Activated CD8-positive, alpha-beta memory T cell treated with anti-CD3 and anti-CD28 coated beads, Interleukin-2, amount 10 ng/mL, durations not matched to agents 7 days and 5 days (primary cell): ENCODE data around the gene SNAPIN. TPM values are rescaled to one million over a fixed set of nuclear protein-coding genes. Genes with fewer than 3 reads are reported as not detected.

Experiments used
- ATAC-seq: fragments of 150-1000 bp; cut with Tn5 transposase; one replicate; pipeline ENCODE4 v1.10.0; 2021; ENCODE audit warnings: moderate library complexity
- CTCF ChIA-PET: fragments of 350-600 bp; sonication (Branson Sonifier 250); formaldehyde crosslinking; loops from one replicate; lab custom pipeline; 2021; ENCODE audit warnings: antibody characterized with exemption; lab: Charles Lee
- DNase-seq: peaks from one replicate; pipeline ENCODE4 v3.0.0-alpha.2; 2020
- H3K27ac Mint-ChIP-seq: one replicate; pipeline ENCODE4 v1.8.0; 2021; ENCODE audit warnings: mild to moderate bottlenecking, mixed read lengths
- H3K27me3 Mint-ChIP-seq: one replicate; pipeline ENCODE4 v1.8.0; 2021; ENCODE audit warnings: mixed read lengths
- H3K36me3 Mint-ChIP-seq: one replicate; pipeline ENCODE4 v1.8.0; 2021; ENCODE audit warnings: mild to moderate bottlenecking, mixed read lengths
- H3K4me1 Mint-ChIP-seq: one replicate; pipeline ENCODE4 v1.8.0; 2021; ENCODE audit warnings: mixed read lengths
- H3K4me3 Mint-ChIP-seq: one replicate; pipeline ENCODE4 v1.8.0; 2021; ENCODE audit warnings: mild to moderate bottlenecking, moderate library complexity, mixed read lengths
- H3K9me3 Mint-ChIP-seq: one replicate; pipeline ENCODE4 v1.8.0; 2022; ENCODE audit warnings: low read depth, mixed read lengths
- total RNA-seq, 2 experiments: library from RNA; stranded (reverse); gene quantifications; one replicate each; pipeline ENCODE4 v1.2.3, GENCODE V29; 2021

The SNAPIN gene
- total RNA-seq, 2 experiments from 2014 or later: 30.7 to 34.2 TPM

GRCh38 chr1:153678519-153679336, 20.2 kb downstream of the SNAPIN start, which contains the start of gene NPR1:
TSS of gene NPR1 (plus strand) at chr1:153678688. CDS start at chr1:153679109, 421 bp downstream.
- peaks cover 19% of the 10 kb centered on the region for H3K4me1 Mint-ChIP-seq
- DNase-seq (peak; percentile 50), ATAC-seq (peak; percentile 54)
- CTCF ChIA-PET: interaction anchor here (0.5 to 4.4 kb wide), 14 partner anchors 9 to 1365 kb away, joined by 3 to 26 read pairs (median 4); partner anchors contain the start of genes RAB13, SLC27A3, SLC39A1 and SNAPIN
- no peaks in the 10 kb centered on the region for H3K36me3 Mint-ChIP-seq
- H3K27me3 Mint-ChIP-seq: peaks cover 62% of the 10 kb centered on the region
- no peaks in the 10 kb centered on the region for H3K9me3 Mint-ChIP-seq
- H3K27ac Mint-ChIP-seq: peak within 1 kb of the TSS; percentile 17
- peak within 1 kb of the TSS; percentile 72 for H3K4me3 Mint-ChIP-seq

GRCh38 chr1:153679337-153680119, 21.0 kb downstream of the SNAPIN start:
- Mint-ChIP-seq H3K36me3 (no peaks in the 10 kb centered on the region), H3K4me3 (peak overlapping the region; percentile 64), H3K9me3 (no peaks in the 10 kb centered on the region), H3K27me3 (peaks cover 65% of the 10 kb centered on the region), H3K4me1 (peaks cover 19% of the 10 kb centered on the region), H3K27ac (no peak overlapping the region)
- ATAC-seq: peak; percentile 68
- CTCF ChIA-PET: interaction anchor here (0.8 to 4.4 kb wide), 12 partner anchors 12 to 320 kb away, joined by 3 to 26 read pairs (median 3); partner anchors contain the start of genes RAB13 and SLC39A1
- DNase-seq: no peak

DNA sequence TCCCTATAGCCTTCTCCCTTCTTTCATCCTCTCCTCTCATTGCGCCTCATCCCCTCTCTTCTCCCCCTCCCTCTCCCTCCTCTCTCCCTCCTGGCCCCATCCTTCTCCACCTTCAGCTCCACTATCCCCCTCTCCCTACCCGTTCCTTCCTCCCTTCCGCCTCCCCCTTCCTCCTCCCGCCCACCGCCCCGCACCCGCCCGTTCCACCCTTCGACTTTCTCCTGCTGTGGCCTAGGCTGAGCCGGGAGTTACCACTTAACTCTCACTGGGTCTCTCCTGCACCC, 21.6 kb downstream of the SNAPIN start:
- Mint-ChIP-seq H3K27ac (no peak overlapping the region), H3K9me3 (no peaks in the 10 kb centered on the region), H3K27me3 (peaks cover 70% of the 10 kb centered on the region), H3K4me3 (peak overlapping the region; percentile 64), H3K36me3 (no peaks in the 10 kb centered on the region), H3K4me1 (peaks cover 19% of the 10 kb centered on the region)
- DNase-seq (no peak), ATAC-seq (no peak)
- CTCF ChIA-PET: interaction anchor here (0.8 to 1.1 kb wide), 5 partner anchors 13 to 319 kb away, joined by 3 to 6 read pairs (median 3); no protein-coding TSS in a partner anchor

GRCh38 chr1:153682730-153683129, 24.2 kb downstream of the SNAPIN start:
- H3K9me3 Mint-ChIP-seq: no peaks in the 10 kb centered on the region
- DNase-seq (no peak), ATAC-seq (no peak)
- CTCF ChIA-PET: no interaction called here
- no peak overlapping the region for H3K4me3 Mint-ChIP-seq
- H3K4me1 Mint-ChIP-seq: peaks cover 15% of the 10 kb centered on the region
- H3K27ac Mint-ChIP-seq: no peak overlapping the region
- H3K36me3 Mint-ChIP-seq: no peaks in the 10 kb centered on the region
- H3K27me3 Mint-ChIP-seq: peaks cover 65% of the 10 kb centered on the region

DNA sequence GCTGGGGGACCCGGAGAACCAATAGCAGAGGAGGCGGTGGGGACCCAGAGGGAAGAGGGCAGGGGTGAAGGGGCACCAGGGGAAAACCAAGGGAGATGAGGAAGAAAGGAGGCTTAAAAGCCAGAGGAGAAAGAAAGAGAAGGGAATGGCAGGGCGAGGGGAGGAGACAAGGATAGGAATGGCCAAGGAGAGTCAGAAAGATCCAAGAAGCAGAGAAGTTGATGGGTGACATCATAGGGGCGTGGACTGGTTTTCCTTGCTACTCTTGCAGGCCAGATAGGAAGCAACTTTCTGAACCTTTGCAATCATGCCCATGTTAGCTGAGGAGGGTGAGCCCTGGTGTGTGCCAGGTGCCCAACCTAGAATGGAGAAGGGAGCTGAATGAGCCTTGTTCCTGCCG, 25.4 kb downstream of the SNAPIN start:
- Mint-ChIP-seq H3K27me3 (peaks cover 54% of the 10 kb centered on the region), H3K9me3 (no peaks in the 10 kb centered on the region), H3K36me3 (no peaks in the 10 kb centered on the region), H3K4me1 (peaks cover 4% of the 10 kb centered on the region), H3K4me3 (no peak overlapping the region), H3K27ac (no peak overlapping the region)
- ATAC-seq (no peak), DNase-seq (no peak)
- CTCF ChIA-PET: no interaction called here

DNA sequence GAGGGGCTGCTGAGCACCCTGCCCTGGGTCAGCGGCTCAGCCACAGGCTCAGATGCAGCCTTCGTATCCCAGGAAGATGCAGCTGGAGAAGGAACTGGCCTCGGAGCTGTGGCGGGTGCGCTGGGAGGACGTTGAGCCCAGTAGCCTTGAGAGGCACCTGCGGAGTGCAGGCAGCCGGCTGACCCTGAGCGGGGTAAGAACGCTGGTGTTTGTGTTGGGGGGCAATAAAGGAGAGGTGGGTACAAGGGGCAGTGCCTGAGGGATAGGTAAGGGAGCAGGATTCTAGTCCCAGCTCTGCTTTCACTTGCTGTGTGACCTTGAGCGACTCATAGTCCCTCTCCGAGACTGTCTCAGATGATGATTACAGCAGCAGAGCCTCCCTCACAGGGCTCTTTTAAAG, 26.4 kb downstream of the SNAPIN start:
- DNase-seq: no peak
- H3K36me3 Mint-ChIP-seq: no peaks in the 10 kb centered on the region
- no peaks in the 10 kb centered on the region for H3K9me3 Mint-ChIP-seq
- H3K4me3 Mint-ChIP-seq: no peak overlapping the region
- no peaks in the 10 kb centered on the region for H3K4me1 Mint-ChIP-seq
- ATAC-seq: no peak
- peaks cover 51% of the 10 kb centered on the region for H3K27me3 Mint-ChIP-seq
- H3K27ac Mint-ChIP-seq: no peak overlapping the region
- CTCF ChIA-PET: no interaction called here

- ATAC-seq: no peak
- no peak for DNase-seq
- peaks cover 47% of the 10 kb centered on the region for H3K27me3 Mint-ChIP-seq
- no peak overlapping the region for H3K4me3 Mint-ChIP-seq
- no peaks in the 10 kb centered on the region for H3K4me1 Mint-ChIP-seq
- no peaks in the 10 kb centered on the region for H3K36me3 Mint-ChIP-seq
- CTCF ChIA-PET: no interaction called here
- no peaks in the 10 kb centered on the region for H3K9me3 Mint-ChIP-seq
- H3K27ac Mint-ChIP-seq: no peak overlapping the region
Measured at GRCh38 chr1:153685544-153686340, 27.2 kb downstream of the SNAPIN start.

GRCh38 chr1:153687346-153688125, 29.0 kb downstream of the SNAPIN start:
- no peak for DNase-seq
- Mint-ChIP-seq H3K36me3 (no peaks in the 10 kb centered on the region), H3K9me3 (no peaks in the 10 kb centered on the region), H3K27me3 (peaks cover 38% of the 10 kb centered on the region), H3K4me3 (no peak overlapping the region), H3K27ac (no peak overlapping the region), H3K4me1 (no peaks in the 10 kb centered on the region)
- CTCF ChIA-PET: interaction anchor here (1.4 kb wide), 1 partner anchor 9 kb away, joined by 7 read pairs; the partner anchor contains the start of gene NPR1
- ATAC-seq: no peak

GRCh38 chr1:153688276-153688675, 29.8 kb downstream of the SNAPIN start:
- no peak overlapping the region for H3K27ac Mint-ChIP-seq
- peaks cover 33% of the 10 kb centered on the region for H3K27me3 Mint-ChIP-seq
- CTCF ChIA-PET: interaction anchor here (1.4 kb wide), 1 partner anchor 10 kb away, joined by 7 read pairs; the partner anchor contains the start of gene NPR1
- H3K36me3 Mint-ChIP-seq: no peaks in the 10 kb centered on the region
- DNase-seq (no peak), ATAC-seq (no peak)
- no peaks in the 10 kb centered on the region for H3K9me3 Mint-ChIP-seq
- H3K4me1 Mint-ChIP-seq: no peaks in the 10 kb centered on the region
- H3K4me3 Mint-ChIP-seq: no peak overlapping the region

- H3K9me3 Mint-ChIP-seq: no peaks in the 10 kb centered on the region
- DNase-seq (no peak), ATAC-seq (no peak)
- no peaks in the 10 kb centered on the region for H3K4me1 Mint-ChIP-seq
- no peak overlapping the region for H3K4me3 Mint-ChIP-seq
- no peaks in the 10 kb centered on the region for H3K36me3 Mint-ChIP-seq
- H3K27me3 Mint-ChIP-seq: peaks cover 28% of the 10 kb centered on the region
- CTCF ChIA-PET: interaction anchor here (1.4 kb wide), 1 partner anchor 11 kb away, joined by 7 read pairs; the partner anchor contains the start of gene NPR1
- no peak overlapping the region for H3K27ac Mint-ChIP-seq
Measured at GRCh38 chr1:153688736-153689328, 30.3 kb downstream of the SNAPIN start.

GRCh38 chr1:153693466-153693865, 35.0 kb downstream of the SNAPIN start:
- CTCF ChIA-PET: no interaction called here
- ATAC-seq: no peak
- no peak overlapping the region for H3K4me3 Mint-ChIP-seq
- H3K4me1 Mint-ChIP-seq: no peaks in the 10 kb centered on the region
- H3K9me3 Mint-ChIP-seq: no peaks in the 10 kb centered on the region
- no peak for DNase-seq
- H3K27ac Mint-ChIP-seq: no peak overlapping the region
- H3K36me3 Mint-ChIP-seq: no peaks in the 10 kb centered on the region
- H3K27me3 Mint-ChIP-seq: peaks cover 13% of the 10 kb centered on the region

- Mint-ChIP-seq H3K9me3 (no peaks in the 10 kb centered on the region), H3K4me1 (no peaks in the 10 kb centered on the region), H3K36me3 (no peaks in the 10 kb centered on the region), H3K27me3 (no peaks in the 10 kb centered on the region), H3K27ac (no peak overlapping the region), H3K4me3 (no peak overlapping the region)
- ATAC-seq (no peak), DNase-seq (no peak)
- CTCF ChIA-PET: no interaction called here
Measured at GRCh38 chr1:153696741-153697140, 38.2 kb downstream of the SNAPIN start.
